Fibroblast of lung (primary cell): ENCODE data around the gene APOA4. TPM values are rescaled to one million over a fixed set of nuclear protein-coding genes. Genes with fewer than 3 reads are reported as not detected.
"Not testable (repeated sequence)": the region's sequence is repeated elsewhere in the genome, so short reads cannot be mapped to it uniquely, and the experiment has no call there.

Experiments
- DNase-seq, 2 donors: peaks; one replicate each; pipeline versions ENCODE4 v3.0.0 to v3.0.0-alpha.2; 2010; ENCODE audit warnings: low read depth in 2 of 2
- H2AFZ ChIP-seq: 2 replicates; pipeline ENCODE4 v1.5.1; 2012; ENCODE audit warnings: low read length, control low read depth, inconsistent platforms
- H3K27ac ChIP-seq: 2 replicates; pipeline ENCODE4 v1.5.1; 2011; ENCODE audit warnings: low read length, control low read depth; ENCODE audit not compliant: insufficient read depth
- H3K27me3 ChIP-seq: 2 replicates; pipeline ENCODE4 v1.5.1; 2011; ENCODE audit warnings: mild to moderate bottlenecking, low read length; ENCODE audit not compliant: control insufficient read depth, insufficient read depth
- H3K36me3 ChIP-seq: 2 replicates; pipeline ENCODE4 v1.5.1; 2011; ENCODE audit warnings: low read length; ENCODE audit not compliant: control insufficient read depth, insufficient read depth
- H3K4me1 ChIP-seq: 2 replicates; pipeline ENCODE4 v1.5.1; 2011; ENCODE audit warnings: low read length; ENCODE audit not compliant: control insufficient read depth, insufficient read depth; ENCODE audit errors: extremely low read depth
- H3K4me2 ChIP-seq: 2 replicates; pipeline ENCODE4 v1.5.1; 2011; ENCODE audit warnings: low read length, control low read depth; ENCODE audit not compliant: insufficient read depth; ENCODE audit errors: extremely low read depth
- H3K4me3 ChIP-seq, 4 experiments: fragments of 200-600 bp in 1 of 4; sonication (generic) in 1 of 4; replicated peaks in 1 of 4; 2 replicates each; pipeline ENCODE4 v1.5.1; 2011 to 2016; ENCODE audit warnings: low read length in 4 of 4, low read depth in 3 of 4, mild to moderate bottlenecking in 3 of 4, control low read depth in 2 of 4, inconsistent platforms in 1 of 4, mixed read lengths in 1 of 4; ENCODE audit not compliant: insufficient read depth in 1 of 4; ENCODE audit errors: control extremely low read depth in 1 of 4
- H3K79me2 ChIP-seq: 2 replicates; pipeline ENCODE4 v1.5.1; 2012; ENCODE audit warnings: mild to moderate bottlenecking, low read length, inconsistent platforms; ENCODE audit not compliant: control insufficient read depth, insufficient read depth
- H3K9ac ChIP-seq: 2 replicates; pipeline ENCODE4 v1.5.1; 2011; ENCODE audit warnings: mild to moderate bottlenecking, low read length, control low read depth; ENCODE audit not compliant: insufficient read depth
- H3K9me3 ChIP-seq: 2 replicates; pipeline ENCODE4 v1.5.1; 2012; ENCODE audit warnings: low read depth, low read length; ENCODE audit not compliant: control insufficient read depth, insufficient read depth
- H4K20me1 ChIP-seq: 2 replicates; pipeline ENCODE4 v1.5.1; 2011; ENCODE audit warnings: low read length; ENCODE audit not compliant: control insufficient read depth, insufficient read depth; ENCODE audit errors: extremely low read depth
- CTCF ChIP-seq, 2 donors: IDR thresholded peaks in 1 of 2; conservative IDR thresholded peaks in 1 of 2; 1 replicate in 1 of 2; 2 replicates in 1 of 2; pipeline ENCODE4 v1.5.1; 2011 to 2012; ENCODE audit warnings: low read length in 2 of 2, control low read depth in 1 of 2, inconsistent platforms in 1 of 2, low read depth in 1 of 2, mild to moderate bottlenecking in 1 of 2
- EZH2 ChIP-seq: IDR thresholded peaks from 2 replicates; pipeline ENCODE4 v1.5.1; 2012; ENCODE audit warnings: low read length, control low read depth, mild to moderate bottlenecking; ENCODE audit errors: missing control alignments
- polyA plus RNA-seq, 2 donors: library from polyadenylated mRNA; depleted of rRNA in 1 of 2; stranded (reverse) in 1 of 2; unstranded in 1 of 2; fragments of >200 nt; gene quantifications; 2 replicates each; pipeline ENCODE4 v1.2.1, GENCODE V29; 2011 to 2012; ENCODE audit warnings: missing spikeins in 1 of 2
- total RNA-seq: library from RNA; depleted of rRNA; stranded (reverse); fragments of >200 nt; gene quantifications from 2 replicates; pipeline ENCODE4 v1.2.1, GENCODE V29; 2014

APOA4 gene
- total and polyA plus RNA-seq, 2 donors (not counting 1 experiment from before 2014, with no cell fraction given) = not detected

- Histone ChIP-seq H3K4me2 (no peak overlapping the region), H3K9ac (no peak overlapping the region), H2AFZ (no peak overlapping the region), H3K36me3 (no peaks in the 10 kb centered on the region), H3K27ac (no peak overlapping the region), H3K4me1 (no peaks in the 10 kb centered on the region), H3K9me3 (no peaks in the 10 kb centered on the region), H3K79me2 (no peaks in the 10 kb centered on the region), H3K4me3 (no peak overlapping the region), H3K27me3 (no peaks in the 10 kb centered on the region), H4K20me1 (no peaks in the 10 kb centered on the region)
- DNase-seq = no peak
- TF ChIP-seq EZH2 (no peak), CTCF (conservative IDR thresholded peaks at IDR 0.05 in 1 of 2, IDR thresholded peaks at IDR 0.05 in 1 of 2; ENCODE audit: low read depth in 1 of 2, low read length in 2 of 2) (no peak)
Measured at GRCh38 chr11:116804001-116804400, 19.1 kb downstream of the APOA4 start.

- H4K20me1 ChIP-seq, H3K27ac ChIP-seq, H3K4me1 ChIP-seq, DNase-seq, H3K27me3 ChIP-seq, H3K9ac ChIP-seq, H3K79me2 ChIP-seq, H3K36me3 ChIP-seq, H3K4me3 ChIP-seq, H2AFZ ChIP-seq, H3K4me2 ChIP-seq, H3K9me3 ChIP-seq: not testable (repeated sequence)
Measured at GRCh38 chr11:116801662-116802061, 21.4 kb downstream of the APOA4 start.

- Histone ChIP-seq H3K79me2 (no peaks in the 10 kb centered on the region), H3K4me2 (no peak overlapping the region), H2AFZ (no peak overlapping the region), H3K36me3 (no peaks in the 10 kb centered on the region), H3K4me1 (no peaks in the 10 kb centered on the region), H3K9me3 (no peaks in the 10 kb centered on the region), H3K27me3 (no peaks in the 10 kb centered on the region), H3K27ac (no peak overlapping the region), H4K20me1 (no peaks in the 10 kb centered on the region), H3K9ac (no peak overlapping the region), H3K4me3 (no peak overlapping the region)
- DNase-seq = no peak
- no peak for TF ChIP-seq EZH2
Measured at GRCh38 chr11:116800610-116801009, 22.5 kb downstream of the APOA4 start.

- Histone ChIP-seq H3K27ac (no peak overlapping the region), H3K4me1 (peaks cover 3% of the 10 kb centered on the region), H3K36me3 (no peaks in the 10 kb centered on the region), H3K9ac (no peak overlapping the region), H4K20me1 (no peaks in the 10 kb centered on the region), H3K4me2 (no peak overlapping the region), H3K79me2 (no peaks in the 10 kb centered on the region), H3K27me3 (no peaks in the 10 kb centered on the region), H3K9me3 (no peaks in the 10 kb centered on the region), H3K4me3 (no peak overlapping the region), H2AFZ (no peak overlapping the region)
- TF ChIP-seq EZH2 (no peak), CTCF (conservative IDR thresholded peaks at IDR 0.05 in 1 of 2, IDR thresholded peaks at IDR 0.05 in 1 of 2; ENCODE audit: low read depth in 1 of 2, low read length in 2 of 2) (no peak)
- DNase-seq = no peak
Measured at GRCh38 chr11:116798368-116798767, 24.7 kb downstream of the APOA4 start.
